ENCODE data around the gene YBX2. TPM values are rescaled to one million over a fixed set of nuclear protein-coding genes. Genes with fewer than 3 reads are reported as not detected.

YBX2 gene
- total RNA-seq, result 10 to 100 TPM in 1 of 4 donors, 1 to 10 TPM in 1, under 1 TPM in 2; 0.82 to 14.1 (median 2.0) TPM

GRCh38 chr17:7294614-7295153 lies at the start of gene YBX2:
Gene YBX2, minus strand, starts transcription at chr17:7294639. Its CDS starts 139 bp downstream, at chr17:7294500.
- TF ChIP-seq, protein P1, sequence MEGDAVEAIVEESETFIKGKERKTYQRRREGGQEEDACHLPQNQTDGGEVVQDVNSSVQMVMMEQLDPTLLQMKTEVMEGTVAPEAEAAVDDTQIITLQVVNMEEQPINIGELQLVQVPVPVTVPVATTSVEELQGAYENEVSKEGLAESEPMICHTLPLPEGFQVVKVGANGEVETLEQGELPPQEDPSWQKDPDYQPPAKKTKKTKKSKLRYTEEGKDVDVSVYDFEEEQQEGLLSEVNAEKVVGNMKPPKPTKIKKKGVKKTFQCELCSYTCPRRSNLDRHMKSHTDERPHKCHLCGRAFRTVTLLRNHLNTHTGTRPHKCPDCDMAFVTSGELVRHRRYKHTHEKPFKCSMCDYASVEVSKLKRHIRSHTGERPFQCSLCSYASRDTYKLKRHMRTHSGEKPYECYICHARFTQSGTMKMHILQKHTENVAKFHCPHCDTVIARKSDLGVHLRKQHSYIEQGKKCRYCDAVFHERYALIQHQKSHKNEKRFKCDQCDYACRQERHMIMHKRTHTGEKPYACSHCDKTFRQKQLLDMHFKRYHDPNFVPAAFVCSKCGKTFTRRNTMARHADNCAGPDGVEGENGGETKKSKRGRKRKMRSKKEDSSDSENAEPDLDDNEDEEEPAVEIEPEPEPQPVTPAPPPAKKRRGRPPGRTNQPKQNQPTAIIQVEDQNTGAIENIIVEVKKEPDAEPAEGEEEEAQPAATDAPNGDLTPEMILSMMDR (IDR thresholded peaks at IDR 0.05; ENCODE audit: low read depth), result no peak

DNA sequence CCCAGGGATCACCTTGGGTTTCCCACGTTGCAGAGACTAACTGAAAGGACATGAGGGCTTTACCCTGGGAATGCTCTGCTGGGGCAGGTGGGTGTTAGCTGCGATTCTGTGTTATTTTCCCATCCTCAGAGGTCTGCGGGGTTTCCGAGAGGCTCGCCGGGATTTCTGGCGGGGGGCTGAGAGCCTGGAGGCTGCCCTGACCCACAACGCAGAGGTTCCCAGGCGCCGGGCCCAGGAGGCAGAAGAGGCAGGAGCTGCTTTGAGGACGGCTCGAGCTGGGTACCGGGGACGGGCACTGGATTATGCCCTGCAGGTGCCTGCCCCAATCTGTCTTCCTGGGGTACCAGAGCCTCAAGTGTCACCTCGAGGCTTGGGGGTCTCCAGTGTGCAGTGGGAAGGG lies 48.8 kb upstream of the YBX2 start:
- TF ChIP-seq, protein P1 (IDR thresholded peaks at IDR 0.05; ENCODE audit: low read depth), result no peak

DNA sequence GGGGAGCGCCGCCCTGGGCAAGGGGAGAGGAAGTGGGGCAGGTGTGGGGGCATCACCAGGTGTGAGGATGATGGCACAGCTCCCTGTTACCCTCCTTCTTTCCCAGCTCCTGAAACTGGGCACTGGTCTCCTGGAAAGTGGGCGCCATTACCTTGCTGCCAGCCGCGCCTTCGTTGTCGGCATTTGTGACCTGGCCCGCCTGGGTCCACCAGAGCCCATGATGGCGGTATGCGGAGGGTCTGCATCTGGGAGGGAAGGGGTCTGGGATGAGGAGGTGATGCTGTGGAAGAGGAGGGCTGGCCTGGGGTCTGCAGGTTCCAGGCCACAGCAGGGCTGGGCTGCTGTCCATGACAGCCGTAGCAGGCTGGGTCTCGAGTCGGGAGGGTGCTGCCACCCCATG lies 47.4 kb upstream of the YBX2 start:
- TF ChIP-seq, protein P1 (IDR thresholded peaks at IDR 0.05; ENCODE audit: low read depth), result no peak

GRCh38 chr17:7340179-7340578 lies 45.7 kb upstream of the YBX2 start:
- TF ChIP-seq, protein P1 (IDR thresholded peaks at IDR 0.05; ENCODE audit: low read depth), result no peak

DNA sequence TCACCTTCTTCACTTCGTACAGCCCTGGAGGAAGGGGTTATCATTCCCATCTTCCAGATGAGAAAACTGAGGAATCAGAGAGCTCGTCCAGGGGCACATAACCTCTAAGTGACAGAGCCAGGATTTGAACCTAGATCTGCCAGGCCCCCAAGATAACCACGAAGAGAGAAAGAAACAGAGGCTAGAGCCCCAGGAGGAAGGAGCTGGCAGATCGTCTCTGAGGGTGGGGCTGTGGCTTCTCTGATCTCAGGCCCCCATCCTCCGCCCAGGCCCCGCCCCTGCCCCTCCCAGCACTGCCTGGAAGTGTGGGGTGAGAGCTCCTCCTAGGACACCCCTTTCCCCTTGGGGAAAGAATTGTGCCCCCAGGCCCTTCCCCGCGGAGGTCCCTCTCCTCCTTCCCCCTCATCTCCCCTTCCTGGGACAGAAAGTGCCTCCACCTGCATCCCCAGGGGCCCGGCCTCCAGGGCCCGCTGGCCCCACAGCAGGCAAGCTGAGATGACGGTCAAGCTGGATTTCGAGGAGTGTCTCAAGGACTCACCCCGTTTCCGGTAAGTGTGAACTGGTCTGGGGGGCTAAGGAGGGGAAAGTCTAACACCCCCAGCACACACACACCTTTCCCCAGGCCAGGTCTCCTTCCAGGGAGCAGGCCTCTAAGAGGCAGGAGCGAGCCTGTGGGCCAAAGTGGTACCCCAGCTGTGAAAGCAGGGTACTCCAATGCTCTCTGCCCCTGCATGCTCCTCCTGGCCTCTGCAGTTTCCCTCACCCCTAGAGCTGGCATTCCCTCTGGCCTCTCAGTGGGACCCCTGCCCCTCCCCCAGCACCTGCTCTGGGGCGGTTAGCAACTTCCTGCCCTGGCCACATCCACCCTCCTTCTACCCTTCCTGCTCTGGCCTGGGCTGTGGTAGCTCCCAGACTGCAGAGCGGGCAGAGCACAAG lies 42.1 kb upstream of the YBX2 start, which contains the start of gene ACAP1:
Gene ACAP1, plus strand, starts transcription at position 290 of the 936 bp plus-strand sequence. Its CDS starts 206 bp downstream, at position 496.
- TF ChIP-seq, protein P1 (IDR thresholded peaks at IDR 0.05; ENCODE audit: low read depth), result no peak

DNA sequence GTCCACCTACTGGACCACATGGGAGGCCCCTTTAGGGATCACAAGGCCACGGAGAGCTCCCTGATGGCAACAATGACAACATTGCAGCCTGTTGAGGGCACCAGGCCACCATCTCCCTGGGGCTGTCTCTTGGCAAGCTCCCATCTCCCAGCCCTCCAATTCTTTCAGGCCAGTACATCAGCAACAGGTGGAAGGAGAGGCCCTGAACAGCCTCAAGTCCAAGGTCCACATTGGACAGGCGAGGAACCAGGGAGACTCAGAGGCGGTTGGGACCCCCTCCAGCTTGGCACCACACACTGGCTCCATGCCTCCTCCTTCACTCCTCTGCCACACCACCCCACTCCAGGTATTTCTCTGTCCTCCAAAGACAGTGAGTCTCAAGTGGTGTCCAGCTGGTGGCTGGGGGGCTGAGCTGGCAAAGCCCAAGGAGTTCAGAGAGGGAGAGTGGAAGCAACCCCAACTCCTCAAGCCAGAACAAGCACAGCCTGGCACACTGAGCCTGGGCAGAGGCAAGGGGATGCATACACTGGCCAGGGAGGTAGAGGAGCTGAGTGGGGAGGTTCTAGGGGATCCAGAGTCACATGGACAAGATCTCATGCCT lies 40.6 kb upstream of the YBX2 start:
- TF ChIP-seq, protein P1 (IDR thresholded peaks at IDR 0.05; ENCODE audit: low read depth), result no peak

GRCh38 chr17:7332111-7332510 lies 37.7 kb upstream of the YBX2 start:
- TF ChIP-seq, protein P1 (IDR thresholded peaks at IDR 0.05; ENCODE audit: low read depth), result no peak

Data from subcutaneous adipose tissue (tissue), 4 donors.